Measurements from ENCODE around the gene CAMK4.

DNA sequence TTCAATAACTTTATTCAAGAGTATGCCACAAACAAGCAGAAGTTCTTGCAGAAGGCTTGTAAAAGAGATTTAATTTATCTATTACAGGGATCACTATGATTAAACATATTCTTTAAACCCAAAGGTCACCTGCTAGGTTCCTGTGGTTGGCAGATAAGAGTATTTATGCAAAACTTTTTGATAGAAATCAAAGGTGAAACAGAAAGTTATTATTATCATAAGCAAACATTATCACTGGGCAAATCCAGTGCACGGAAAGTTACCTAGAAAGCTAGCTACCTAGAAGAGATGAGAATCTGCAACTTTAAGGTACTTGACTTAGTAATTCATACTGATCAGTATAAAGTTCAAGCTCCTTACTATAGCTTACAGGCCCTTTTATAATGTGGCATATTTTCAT is 284.9 kb downstream of the CAMK4 start:
- TF ChIP-seq, protein P1, sequence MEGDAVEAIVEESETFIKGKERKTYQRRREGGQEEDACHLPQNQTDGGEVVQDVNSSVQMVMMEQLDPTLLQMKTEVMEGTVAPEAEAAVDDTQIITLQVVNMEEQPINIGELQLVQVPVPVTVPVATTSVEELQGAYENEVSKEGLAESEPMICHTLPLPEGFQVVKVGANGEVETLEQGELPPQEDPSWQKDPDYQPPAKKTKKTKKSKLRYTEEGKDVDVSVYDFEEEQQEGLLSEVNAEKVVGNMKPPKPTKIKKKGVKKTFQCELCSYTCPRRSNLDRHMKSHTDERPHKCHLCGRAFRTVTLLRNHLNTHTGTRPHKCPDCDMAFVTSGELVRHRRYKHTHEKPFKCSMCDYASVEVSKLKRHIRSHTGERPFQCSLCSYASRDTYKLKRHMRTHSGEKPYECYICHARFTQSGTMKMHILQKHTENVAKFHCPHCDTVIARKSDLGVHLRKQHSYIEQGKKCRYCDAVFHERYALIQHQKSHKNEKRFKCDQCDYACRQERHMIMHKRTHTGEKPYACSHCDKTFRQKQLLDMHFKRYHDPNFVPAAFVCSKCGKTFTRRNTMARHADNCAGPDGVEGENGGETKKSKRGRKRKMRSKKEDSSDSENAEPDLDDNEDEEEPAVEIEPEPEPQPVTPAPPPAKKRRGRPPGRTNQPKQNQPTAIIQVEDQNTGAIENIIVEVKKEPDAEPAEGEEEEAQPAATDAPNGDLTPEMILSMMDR (optimal IDR thresholded peaks at IDR 0.05 in 1 of 3, IDR thresholded peaks at IDR 0.05 in 1 of 3, conservative IDR thresholded peaks at IDR 0.05 in 1 of 3; ENCODE audit: extremely low read depth in 1 of 3, insufficient read depth in 2 of 3, low read length in 3 of 3), result no peak
- no peak for TF ChIP-seq EZH2 (IDR thresholded peaks at IDR 0.05; ENCODE audit: low read length)

All from keratinocyte (primary cell).